Measurements from ENCODE around the gene SFRP2. TPM values are rescaled to one million over a fixed set of nuclear protein-coding genes. Genes with fewer than 3 reads are reported as not detected.

The SFRP2 gene
- total and polyA plus RNA-seq, 2 of the 4 experiments (the other 2 are of a cell fraction) = not detected

- no peak overlapping the region for H3K9ac ChIP-seq (ENCODE audit: low read depth, low read length)
- no peak overlapping the region for H3K23ac ChIP-seq (ENCODE audit: low read depth, low read length)
- ATAC-seq (ENCODE audit: low read depth) (no peak), DNase-seq (no peak)
- intact Hi-C loops (cut with micrococcal nuclease) = no loop called here
- no peak overlapping the region for H2AFZ ChIP-seq (replicated peaks; ENCODE audit: low read length, poor library complexity)
- H2BK120ac ChIP-seq (ENCODE audit: low read depth, low read length) = no peak overlapping the region
- in situ Hi-C loops (cut with MboI; ENCODE audit: low sequenced_read_pairs) = no loop called here
- H3K9me1 ChIP-seq (ENCODE audit: insufficient read depth, low read length) = no peaks in the 10 kb centered on the region
- H2BK20ac ChIP-seq (ENCODE audit: low read depth, low read length) = no peak overlapping the region
- no peaks in the 10 kb centered on the region for H3K36me3 ChIP-seq (ENCODE audit: control insufficient read depth, insufficient read depth, low read length)
- H3K4me1 ChIP-seq (ENCODE audit: control insufficient read depth, insufficient read depth, low read length) = no peaks in the 10 kb centered on the region
- dilution Hi-C loops (cut with HindIII; ENCODE audit: low sequenced_read_pairs, unreplicated experiment) = no loop called here
- H3K4me2 ChIP-seq (ENCODE audit: low read depth, low read length) = no peak overlapping the region
- H3K79me1 ChIP-seq (ENCODE audit: low read depth in 1 of 2, low read length in 2 of 2) = no peaks in the 10 kb centered on the region
- no peak overlapping the region for H3K27ac ChIP-seq (ENCODE audit: insufficient read depth, low read length)
- no peak overlapping the region for H2AK9ac ChIP-seq (replicated peaks; ENCODE audit: low read depth, low read length, poor library complexity)
- H4K5ac ChIP-seq (ENCODE audit: low read depth, low read length) = no peak overlapping the region
- no TSS peak for BruUV-seq (replicated peaks)
- H4K20me1 ChIP-seq (ENCODE audit: insufficient read depth, low read length) = no peaks in the 10 kb centered on the region
- H3K18ac ChIP-seq (ENCODE audit: low read depth, low read length) = no peak overlapping the region
- H2AK5ac ChIP-seq (ENCODE audit: low read depth, low read length) = no peak overlapping the region
- H3K4me3 ChIP-seq (ENCODE audit: insufficient read depth, low read depth, low read length) = no peak overlapping the region
- H2BK5ac ChIP-seq (ENCODE audit: low read depth, low read length, poor library complexity, severe bottlenecking) = no peak overlapping the region
- TF ChIP-seq NFE2L2 (IDR thresholded peaks at IDR 0.05; ENCODE audit: low read depth, low read length) = no peak
- no peak for TF ChIP-seq RAD21 (IDR thresholded peaks at IDR 0.05; ENCODE audit: low read length)
- no peak for TF ChIP-seq RFX5 (IDR thresholded peaks at IDR 0.05; ENCODE audit: low read depth, low read length)
- TF ChIP-seq CEBPB (IDR thresholded peaks at IDR 0.05; ENCODE audit: low read depth, low read length) = no peak
- TF ChIP-seq BHLHE40 (IDR thresholded peaks at IDR 0.05; ENCODE audit: low read depth, low read length) = no peak
- TF ChIP-seq FOS (IDR thresholded peaks at IDR 0.05; ENCODE audit: low read depth, low read length) = no peak
- TF ChIP-seq, protein P1, sequence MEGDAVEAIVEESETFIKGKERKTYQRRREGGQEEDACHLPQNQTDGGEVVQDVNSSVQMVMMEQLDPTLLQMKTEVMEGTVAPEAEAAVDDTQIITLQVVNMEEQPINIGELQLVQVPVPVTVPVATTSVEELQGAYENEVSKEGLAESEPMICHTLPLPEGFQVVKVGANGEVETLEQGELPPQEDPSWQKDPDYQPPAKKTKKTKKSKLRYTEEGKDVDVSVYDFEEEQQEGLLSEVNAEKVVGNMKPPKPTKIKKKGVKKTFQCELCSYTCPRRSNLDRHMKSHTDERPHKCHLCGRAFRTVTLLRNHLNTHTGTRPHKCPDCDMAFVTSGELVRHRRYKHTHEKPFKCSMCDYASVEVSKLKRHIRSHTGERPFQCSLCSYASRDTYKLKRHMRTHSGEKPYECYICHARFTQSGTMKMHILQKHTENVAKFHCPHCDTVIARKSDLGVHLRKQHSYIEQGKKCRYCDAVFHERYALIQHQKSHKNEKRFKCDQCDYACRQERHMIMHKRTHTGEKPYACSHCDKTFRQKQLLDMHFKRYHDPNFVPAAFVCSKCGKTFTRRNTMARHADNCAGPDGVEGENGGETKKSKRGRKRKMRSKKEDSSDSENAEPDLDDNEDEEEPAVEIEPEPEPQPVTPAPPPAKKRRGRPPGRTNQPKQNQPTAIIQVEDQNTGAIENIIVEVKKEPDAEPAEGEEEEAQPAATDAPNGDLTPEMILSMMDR (conservative IDR thresholded peaks at IDR 0.05; ENCODE audit: low read depth, low read length) = no peak
- TF ChIP-seq MAFK (IDR thresholded peaks at IDR 0.05; ENCODE audit: low read depth, low read length) = no peak
- no peak for TF ChIP-seq CHD1 (IDR thresholded peaks at IDR 0.05; ENCODE audit: low read depth, low read length)
- no peak for TF ChIP-seq POLR2A (IDR thresholded peaks at IDR 0.05; ENCODE audit: low read depth, low read length)
- WGBS, 2 experiments (ENCODE audit: extremely low coverage in 2 of 2, insufficient read length in 1 of 2) = no CpG with 5 or more reads among the region's 2 CpGs
- H2BK15ac ChIP-seq (ENCODE audit: low read depth, low read length) = no peak overlapping the region
- peaks cover 23% of the 10 kb centered on the region for H3K27me3 ChIP-seq (ENCODE audit: control insufficient read depth, insufficient read depth, low read length)
- no peak overlapping the region for H4K91ac ChIP-seq (ENCODE audit: insufficient read depth, low read depth, low read length)
- CTCF ChIA-PET = no interaction called here
- no peak overlapping the region for H4K8ac ChIP-seq (ENCODE audit: low read depth in 2 of 2, low read length in 2 of 2)
- H3K56ac ChIP-seq (ENCODE audit: extremely low read depth, insufficient read depth, low read length) = no peak overlapping the region
- no peak overlapping the region for H3K4ac ChIP-seq (ENCODE audit: low read depth, low read length)
- H3K9me3 ChIP-seq (ENCODE audit: control insufficient read depth, insufficient read depth, low read length) = no peaks in the 10 kb centered on the region
- POLR2A ChIA-PET (ENCODE audit: unreplicated experiment) = no interaction called here
- no peak overlapping the region for H3K14ac ChIP-seq (replicated peaks; ENCODE audit: low read depth, low read length)
These were observed 33.7 kb downstream of the SFRP2 start for GRCh38 chr4:153755186-153755585.
